NT2/D1 (cell line): ENCODE results near the gene CGGBP1.

ENCODE experiments used
- SUZ12 ChIP-seq: IDR thresholded peaks from 2 replicates; pipeline ENCODE4 v1.6.1; 2011; ENCODE audit not compliant: insufficient read length, insufficient read depth; ENCODE audit errors: extremely low read depth
- YY1 ChIP-seq: IDR thresholded peaks from 2 replicates; pipeline ENCODE4 v1.6.1; 2011; ENCODE audit not compliant: insufficient read length, insufficient read depth

- TF ChIP-seq YY1 (no peak), SUZ12 (no peak)
These were observed 28.6 kb downstream of the CGGBP1 start for GRCh38 chr3:88030210-88030609.
